Measurements from ENCODE around the gene TF. TPM values are rescaled to one million over a fixed set of nuclear protein-coding genes. Genes with fewer than 3 reads are reported as not detected.

The TF gene
- total and polyA plus RNA-seq, 10 of the 15 experiments (the other 5 are each of a cell fraction or from before 2014, with no cell fraction given), result under 0.01 to 8.9 (median 0.05) TPM; not detected in 1

DNA sequence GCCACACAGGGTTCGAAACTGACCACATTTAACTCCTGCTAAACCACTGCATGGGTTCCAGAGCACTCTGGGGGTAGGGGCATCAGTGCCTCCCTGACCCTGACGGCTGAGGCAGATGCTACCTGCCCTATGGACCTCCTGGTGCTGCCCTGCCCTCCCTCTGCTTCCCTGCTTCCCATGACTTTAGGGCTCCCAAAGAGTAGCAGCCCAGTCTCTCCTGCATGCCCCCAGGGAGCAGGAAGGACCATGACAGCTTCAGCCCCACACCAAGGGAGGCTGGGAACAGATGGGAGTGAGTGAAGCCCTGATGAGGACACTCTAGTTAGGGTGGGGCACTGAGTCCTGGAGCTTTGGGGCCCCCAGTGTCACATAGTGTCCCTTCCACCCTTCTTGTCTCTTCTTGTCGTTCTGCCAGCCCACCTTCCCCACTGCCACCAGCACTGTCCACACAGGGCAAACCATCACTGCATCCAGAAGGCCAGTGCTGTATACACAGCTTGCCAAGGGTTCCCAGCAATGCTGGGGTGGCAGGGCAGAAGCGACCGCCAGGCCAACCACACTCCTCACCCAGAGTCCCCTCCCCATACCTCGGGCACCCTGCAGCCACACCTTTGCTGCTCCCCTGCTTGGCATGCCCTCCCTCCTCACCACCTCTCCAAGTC is 90.4 kb downstream of the TF start:
- ChIA-PET RAD21 (ENCODE audit: unreplicated experiment) (no interaction called here), SMC1A (ENCODE audit: uncharacterized antibody, unreplicated experiment) (no interaction called here), CTCF (no interaction called here), POLR2A (no interaction called here)
- WGBS (ENCODE audit: insufficient coverage, insufficient replicate concordance, low lambda C conversion rate, missing lambda C conversion rate), result 0% methylated on average over 6 of the region's 6 CpGs
- DNase-seq (ENCODE audit: low read depth, low spot score), result no peak
- no peak overlapping the region for H3K27ac ChIP-seq (ENCODE audit: control insufficient read depth, insufficient read depth)
- no peak overlapping the region for H2AFZ ChIP-seq (ENCODE audit: control insufficient read depth, low read depth, low read length)
- no peak overlapping the region for H3K9ac ChIP-seq (ENCODE audit: control insufficient read depth, insufficient read depth, low read length)
- ATAC-seq, result no peak
- in situ Hi-C loops (cut with MboI), result no loop called here
- H3K9me3 ChIP-seq (replicated peaks; ENCODE audit: control insufficient read depth, insufficient read depth, low read length), result no peaks in the 10 kb centered on the region
- no peaks in the 10 kb centered on the region for H3K4me1 ChIP-seq (ENCODE audit: control insufficient read depth, insufficient read depth, low read length)
- peaks cover 0 to 3% of the 10 kb centered on the region in 2 experiments; a peak in 1 of 4 replicates for H3K27me3 ChIP-seq (replicated peaks in 1 of 2; ENCODE audit: control insufficient read depth in 2 of 2, insufficient read depth in 2 of 2, low read length in 1 of 2)
- BruUV-seq (replicated peaks), result no TSS peak
- H3K36me3 ChIP-seq (ENCODE audit: control insufficient read depth in 2 of 2, insufficient read depth in 2 of 2, low read length in 1 of 2), result no peaks in the 10 kb centered on the region
- TF ChIP-seq KDM1A (IDR thresholded peaks at IDR 0.05; ENCODE audit: borderline replicate concordance), result no peak
- no peak for TF ChIP-seq SREBF2 (IDR thresholded peaks at IDR 0.05; ENCODE audit: low read length)
- TF ChIP-seq PAX8 (IDR thresholded peaks at IDR 0.05), result no peak
- TF ChIP-seq CBX5 (IDR thresholded peaks at IDR 0.05; ENCODE audit: low read depth), result no peak
- no peaks in the 10 kb centered on the region for H3K79me2 ChIP-seq (ENCODE audit: control insufficient read depth, insufficient read depth, low read length)
- intact Hi-C loops (cut with micrococcal nuclease; ENCODE audit: unreplicated experiment), result no loop called here
- no peak for FAIRE-seq
- no peak overlapping the region for H3K4me2 ChIP-seq (ENCODE audit: control insufficient read depth, insufficient read depth)
- H4K20me1 ChIP-seq (ENCODE audit: control insufficient read depth, insufficient read depth), result no peaks in the 10 kb centered on the region
- H3K4me3 ChIP-seq, result no peak overlapping the region

DNA sequence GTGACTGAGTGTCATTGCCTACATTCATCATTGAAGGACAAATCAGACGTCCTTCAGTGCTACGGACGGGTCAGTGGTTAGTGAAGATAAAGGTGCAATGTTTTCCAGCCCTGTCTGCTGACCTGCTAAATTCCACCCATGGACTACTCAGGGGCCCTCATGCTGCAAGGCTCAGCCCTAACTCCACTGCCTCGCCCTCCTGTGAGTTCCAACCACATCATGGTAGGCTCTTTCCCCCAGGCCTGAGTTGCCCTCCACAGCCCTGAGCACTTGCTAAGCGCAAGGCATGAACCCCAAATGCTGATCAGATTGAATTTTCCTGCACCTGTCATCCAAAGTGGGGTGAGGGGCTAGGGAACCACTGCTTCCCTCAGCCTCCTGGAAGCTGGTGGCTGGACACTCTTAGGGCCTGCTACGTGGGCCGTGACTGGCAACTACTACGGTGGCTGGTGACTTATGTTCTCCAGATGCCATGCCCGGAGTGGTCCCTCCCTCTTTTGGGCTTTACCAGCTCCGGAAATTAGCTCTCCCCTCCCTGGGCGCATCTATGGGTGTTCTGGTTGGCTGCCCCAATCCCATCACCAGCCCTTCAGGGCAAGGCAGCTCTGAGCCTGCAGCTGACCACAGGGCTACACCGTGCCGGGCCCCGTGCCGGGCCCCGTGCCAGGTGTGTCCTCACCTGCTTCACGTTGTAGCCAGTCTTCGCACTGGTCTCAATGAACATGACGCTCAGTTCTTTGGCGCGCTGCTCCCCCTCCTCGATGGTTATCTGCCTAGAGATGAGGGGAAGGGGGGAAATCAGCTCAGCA is 91.5 kb downstream of the TF start:
- TF ChIP-seq POU2F2 (IDR thresholded peaks at IDR 0.05; ENCODE audit: borderline replicate concordance, low read depth, low read length), result no peak
- Histone ChIP-seq H4K20me1 (ENCODE audit: control insufficient read depth, insufficient read depth) (no peaks in the 10 kb centered on the region), H3K9ac (ENCODE audit: control insufficient read depth, insufficient read depth, low read length) (no peak overlapping the region), H3K27me3 (replicated peaks in 1 of 2; ENCODE audit: control insufficient read depth in 2 of 2, insufficient read depth in 2 of 2, low read length in 1 of 2) (peaks cover 3 to 4% of the 10 kb centered on the region in 2 experiments; a peak in 3 of 4 replicates), H3K4me1 (ENCODE audit: control insufficient read depth, insufficient read depth, low read length) (no peaks in the 10 kb centered on the region), H3K36me3 (ENCODE audit: control insufficient read depth in 2 of 2, insufficient read depth in 2 of 2, low read length in 1 of 2) (no peaks in the 10 kb centered on the region; a peak in 1 of 4 replicates), H3K79me2 (ENCODE audit: control insufficient read depth, insufficient read depth, low read length) (no peaks in the 10 kb centered on the region), H3K9me3 (replicated peaks; ENCODE audit: control insufficient read depth, insufficient read depth, low read length) (no peaks in the 10 kb centered on the region), H3K4me3 (no peak overlapping the region), H2AFZ (ENCODE audit: control insufficient read depth, low read depth, low read length) (no peak overlapping the region), H3K4me2 (ENCODE audit: control insufficient read depth, insufficient read depth) (no peak overlapping the region), H3K27ac (ENCODE audit: control insufficient read depth, insufficient read depth) (no peak overlapping the region)
- BruUV-seq (replicated peaks), result no TSS peak
- intact Hi-C loops (cut with micrococcal nuclease; ENCODE audit: unreplicated experiment) (no loop called here), in situ Hi-C loops (cut with MboI) (no loop called here)
- SMC1A ChIA-PET (ENCODE audit: uncharacterized antibody, unreplicated experiment), result no interaction called here
- FAIRE-seq, result no peak
- no peak for ATAC-seq
- CTCF ChIA-PET, result no interaction called here
- POLR2A ChIA-PET, result no interaction called here
- RAD21 ChIA-PET (ENCODE audit: unreplicated experiment), result no interaction called here
- DNase-seq (ENCODE audit: low read depth, low spot score), result no peak
- 40% methylated on average over 22 of the region's 22 CpGs for WGBS (ENCODE audit: insufficient coverage, insufficient replicate concordance, low lambda C conversion rate, missing lambda C conversion rate)

Measured in GM12878 (cell line).